Activated B cell treated with CpG ODN at 0.5 μM for 24 hours (primary cell): ENCODE data around the gene ASTN2. TPM values are rescaled to one million over a fixed set of nuclear protein-coding genes. Genes with fewer than 3 reads are reported as not detected.

Experiments
- ATAC-seq: fragments of 200-7000 bp; cut with Tn5 transposase; one replicate; pipeline ENCODE4 v1.10.0; 2021; ENCODE audit warnings: low read depth, mild to moderate bottlenecking, moderate library complexity
- CTCF ChIA-PET: fragments of 350-600 bp; sonication (Branson Sonifier 250); formaldehyde crosslinking; loops from one replicate; lab custom pipeline; 2021; ENCODE audit warnings: antibody characterized with exemption; lab: Charles Lee
- POLR2A ChIA-PET: fragments of 350-600 bp; sonication (Branson Sonifier 250); formaldehyde crosslinking; loops from one replicate; lab custom pipeline; 2021; ENCODE audit warnings: antibody characterized with exemption; lab: Charles Lee
- DNase-seq: peaks from one replicate; pipeline ENCODE4 v3.0.0; 2022
- H3K27ac Mint-ChIP-seq: one replicate; pipeline ENCODE4 v1.8.0; 2020; ENCODE audit warnings: mixed read lengths
- H3K27me3 Mint-ChIP-seq: one replicate; pipeline ENCODE4 v1.8.0; 2021; ENCODE audit warnings: mixed read lengths
- H3K36me3 Mint-ChIP-seq: one replicate; pipeline ENCODE4 v1.8.0; 2021; ENCODE audit warnings: low read depth, mixed read lengths
- H3K4me1 Mint-ChIP-seq: one replicate; pipeline ENCODE4 v1.8.0; 2021; ENCODE audit warnings: mixed read lengths
- H3K4me3 Mint-ChIP-seq: one replicate; pipeline ENCODE4 v1.8.0; 2020; ENCODE audit warnings: mild to moderate bottlenecking, mixed read lengths
- H3K9me3 Mint-ChIP-seq: one replicate; pipeline ENCODE4 v1.8.0; 2020; ENCODE audit warnings: mixed read lengths
- intact Hi-C: fragments of 100-400 bp; cut with micrococcal nuclease; formaldehyde crosslinking; loops from one replicate; pipeline ENCODE4 v1.15.1; 2024
- total RNA-seq: library from RNA; stranded (reverse); gene quantifications from 2 replicates; pipeline ENCODE4 v1.2.3, GENCODE V29; 2022
- TF ChIP-seq, protein P1 (sequence below): fragments of 200-600 bp; IDR thresholded peaks from one replicate; pipeline ENCODE4 v1.8.0; 2022; ENCODE audit warnings: antibody characterized with exemption, mild to moderate bottlenecking

Gene ASTN2
- total RNA-seq, 1 donor from 2014 or later = 2.3 TPM

- H3K4me1 Mint-ChIP-seq = no peaks in the 10 kb centered on the region
- H3K27me3 Mint-ChIP-seq = no peaks in the 10 kb centered on the region
- ATAC-seq (no peak), DNase-seq (no peak)
- ChIA-PET POLR2A (no interaction called here), CTCF (no interaction called here)
- no peak overlapping the region for H3K27ac Mint-ChIP-seq
- no peak overlapping the region for H3K4me3 Mint-ChIP-seq
- TF ChIP-seq, protein P1, sequence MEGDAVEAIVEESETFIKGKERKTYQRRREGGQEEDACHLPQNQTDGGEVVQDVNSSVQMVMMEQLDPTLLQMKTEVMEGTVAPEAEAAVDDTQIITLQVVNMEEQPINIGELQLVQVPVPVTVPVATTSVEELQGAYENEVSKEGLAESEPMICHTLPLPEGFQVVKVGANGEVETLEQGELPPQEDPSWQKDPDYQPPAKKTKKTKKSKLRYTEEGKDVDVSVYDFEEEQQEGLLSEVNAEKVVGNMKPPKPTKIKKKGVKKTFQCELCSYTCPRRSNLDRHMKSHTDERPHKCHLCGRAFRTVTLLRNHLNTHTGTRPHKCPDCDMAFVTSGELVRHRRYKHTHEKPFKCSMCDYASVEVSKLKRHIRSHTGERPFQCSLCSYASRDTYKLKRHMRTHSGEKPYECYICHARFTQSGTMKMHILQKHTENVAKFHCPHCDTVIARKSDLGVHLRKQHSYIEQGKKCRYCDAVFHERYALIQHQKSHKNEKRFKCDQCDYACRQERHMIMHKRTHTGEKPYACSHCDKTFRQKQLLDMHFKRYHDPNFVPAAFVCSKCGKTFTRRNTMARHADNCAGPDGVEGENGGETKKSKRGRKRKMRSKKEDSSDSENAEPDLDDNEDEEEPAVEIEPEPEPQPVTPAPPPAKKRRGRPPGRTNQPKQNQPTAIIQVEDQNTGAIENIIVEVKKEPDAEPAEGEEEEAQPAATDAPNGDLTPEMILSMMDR = no peak
- no peaks in the 10 kb centered on the region for H3K36me3 Mint-ChIP-seq
- intact Hi-C loops = no loop called here
- no peaks in the 10 kb centered on the region for H3K9me3 Mint-ChIP-seq
These were observed 107.2 kb downstream of the ASTN2 start for GRCh38 chr9:117307701-117308100.

DNA sequence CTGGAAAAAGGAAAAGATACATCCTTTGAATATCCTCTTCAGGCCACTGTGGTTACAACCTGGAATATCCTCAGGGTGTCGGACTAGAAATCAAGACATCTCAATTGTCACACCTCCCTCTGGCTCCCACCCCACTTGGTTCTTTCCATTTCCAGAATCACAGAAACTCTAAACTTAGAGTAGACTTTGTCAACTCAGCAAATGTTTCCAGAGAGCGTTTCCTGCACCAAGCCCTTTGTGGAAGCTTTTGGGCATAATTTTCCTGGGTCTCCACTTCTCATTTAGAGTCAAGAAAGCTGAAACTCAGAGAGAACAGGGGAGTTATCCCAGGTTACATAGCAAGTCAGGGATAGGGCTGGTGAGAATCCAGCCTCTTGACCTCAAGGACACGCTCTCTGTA is 108.8 kb downstream of the ASTN2 start:
- no peak for DNase-seq
- H3K9me3 Mint-ChIP-seq = no peaks in the 10 kb centered on the region
- no peak overlapping the region for H3K4me3 Mint-ChIP-seq
- intact Hi-C loops = no loop called here
- ChIA-PET CTCF (no interaction called here), POLR2A (no interaction called here)
- H3K27me3 Mint-ChIP-seq = no peaks in the 10 kb centered on the region
- no peaks in the 10 kb centered on the region for H3K4me1 Mint-ChIP-seq
- H3K36me3 Mint-ChIP-seq = no peaks in the 10 kb centered on the region
- TF ChIP-seq, protein P1 = no peak
- no peak overlapping the region for H3K27ac Mint-ChIP-seq
- ATAC-seq = no peak

GRCh38 chr9:117305454-117305853 is 109.4 kb downstream of the ASTN2 start:
- POLR2A ChIA-PET = no interaction called here
- no peak overlapping the region for H3K27ac Mint-ChIP-seq
- ATAC-seq (no peak), DNase-seq (no peak)
- TF ChIP-seq, protein P1 = no peak
- intact Hi-C loops = no loop called here
- CTCF ChIA-PET = no interaction called here
- H3K4me3 Mint-ChIP-seq = no peak overlapping the region
- no peaks in the 10 kb centered on the region for H3K9me3 Mint-ChIP-seq
- no peaks in the 10 kb centered on the region for H3K27me3 Mint-ChIP-seq
- H3K36me3 Mint-ChIP-seq = no peaks in the 10 kb centered on the region
- H3K4me1 Mint-ChIP-seq = no peaks in the 10 kb centered on the region

DNA sequence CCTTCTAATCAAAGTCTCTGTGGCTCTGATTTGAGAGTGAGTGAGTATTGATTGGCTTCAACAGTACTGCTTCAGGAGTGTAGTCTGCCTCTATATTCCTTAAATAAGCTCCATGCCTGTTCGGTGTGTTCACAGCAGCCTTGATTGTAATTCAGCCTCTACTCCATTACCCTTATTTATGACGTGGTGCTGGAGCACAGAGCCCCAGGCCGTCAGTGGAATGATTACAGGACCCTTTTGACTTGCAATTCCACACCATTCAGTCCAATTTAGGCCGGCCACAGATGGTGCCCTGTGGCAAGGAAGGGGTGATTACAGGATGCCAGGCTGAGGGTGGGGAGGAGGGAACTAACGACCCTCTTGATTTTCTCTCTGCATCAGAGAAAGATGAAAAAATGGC is 110.3 kb downstream of the ASTN2 start:
- no peaks in the 10 kb centered on the region for H3K27me3 Mint-ChIP-seq

DNA sequence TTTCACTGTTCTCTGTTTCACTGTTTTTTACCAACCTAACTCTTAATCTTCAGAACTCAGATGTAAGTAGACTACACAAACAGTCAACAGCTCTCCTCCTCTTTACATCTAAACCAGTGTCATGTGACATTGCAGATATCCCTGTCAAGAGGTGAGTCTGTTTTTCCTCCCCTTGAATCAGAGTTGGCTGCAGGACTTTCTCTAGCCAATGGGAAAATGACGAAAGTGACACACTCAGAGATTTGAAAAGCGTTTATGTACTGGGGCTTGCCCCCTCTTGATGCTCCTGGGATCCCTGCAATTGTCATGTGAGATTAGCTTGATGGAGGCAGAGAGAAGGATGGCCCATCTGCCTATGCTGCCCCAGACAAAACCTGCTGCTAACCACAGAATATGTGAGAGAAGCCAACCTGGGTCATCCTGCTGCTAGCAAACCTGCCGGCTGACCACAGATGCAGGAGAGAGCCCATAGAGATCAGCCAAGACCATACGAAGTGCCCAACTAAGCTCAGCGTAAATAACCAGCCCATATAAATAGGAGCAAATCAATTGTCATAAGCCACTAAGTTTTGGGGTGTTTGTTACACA is 111.1 kb downstream of the ASTN2 start:
- no peaks in the 10 kb centered on the region for H3K27me3 Mint-ChIP-seq
- DNase-seq (no peak), ATAC-seq (no peak)
- H3K27ac Mint-ChIP-seq = no peak overlapping the region
- ChIA-PET CTCF (no interaction called here), POLR2A (no interaction called here)
- no peaks in the 10 kb centered on the region for H3K4me1 Mint-ChIP-seq
- H3K9me3 Mint-ChIP-seq = no peaks in the 10 kb centered on the region
- intact Hi-C loops = no loop called here
- no peak overlapping the region for H3K4me3 Mint-ChIP-seq
- no peaks in the 10 kb centered on the region for H3K36me3 Mint-ChIP-seq
- TF ChIP-seq, protein P1 = no peak

More for the DNA sequence above, 110.3 kb downstream of the ASTN2 start:
- TF ChIP-seq, protein P1 = no peak
- no peak overlapping the region for H3K27ac Mint-ChIP-seq
- no peaks in the 10 kb centered on the region for H3K36me3 Mint-ChIP-seq
- H3K4me3 Mint-ChIP-seq = no peak overlapping the region
- ChIA-PET CTCF (no interaction called here), POLR2A (no interaction called here)
- no peaks in the 10 kb centered on the region for H3K4me1 Mint-ChIP-seq
- intact Hi-C loops = no loop called here
- DNase-seq (no peak), ATAC-seq (no peak)
- H3K9me3 Mint-ChIP-seq = no peaks in the 10 kb centered on the region
